K562 (cell line): ENCODE measurements around the gene CPT1B. TPM values are rescaled to one million over a fixed set of nuclear protein-coding genes. Genes with fewer than 3 reads are reported as not detected.

ENCODE experiments used
- ATAC-seq: fragments of 200-7000 bp; cut with Tn5 transposase; 3 replicates; pipeline ENCODE4 v1.9.1; 2020; ENCODE audit warnings: moderate library complexity
- BruUV-seq: library from RNA; stranded (reverse); fragments of 400-500 nt; replicated peaks from 2 replicates; lab custom pipeline; 2021; lab: Mats Ljungman, UMichigan
- CTCF ChIA-PET: fragments of 300-600 bp; formaldehyde crosslinking; extraction: SDS; loops from one replicate; lab custom pipeline; 2021; ENCODE audit warnings: low intra/inter-chr PET ratio; lab: Yijun Ruan, JAX
- POLR2A ChIA-PET: fragments of 300-600, 350-650 bp; sonication (Branson Sonifier 250); formaldehyde crosslinking; extraction: SDS; loops from one replicate; lab custom pipeline; 2021; ENCODE audit warnings: antibody characterized with exemption, inconsistent platforms; lab: Yijun Ruan, JAX
- DNase-seq, 4 experiments: peaks; one replicate each; pipeline versions ENCODE4 v3.0.0 to v3.0.0-alpha.2; 2011 to 2018; ENCODE audit warnings: low spot score in 3 of 4, mixed read lengths in 3 of 4; ENCODE audit errors: extremely low read depth in 1 of 4
- FAIRE-seq: peaks from 2 replicates; lab custom pipeline; 2011; peaks lifted over from hg19 to GRCh38; lab: Jason Lieb, UNC
- H2AFZ ChIP-seq: 2 replicates; pipeline ENCODE4 v1.6.0; 2011; ENCODE audit warnings: low read depth, low read length, control low read depth, inconsistent platforms
- H3K27ac ChIP-seq: fragments of 200-600 bp; 3 replicates; pipeline ENCODE4 v1.8.0; 2011; ENCODE audit warnings: low read depth, mild to moderate bottlenecking, control low read depth, inconsistent platforms, low read length, moderate library complexity, mixed read lengths; ENCODE audit errors: extremely low read depth
- H3K27me3 ChIP-seq, 2 experiments: fragments of 300-600 bp in 1 of 2; 2 replicates in 1 of 2; 3 replicates in 1 of 2; pipeline versions ENCODE4 v1.6.0 to v1.8.0; 2011; ENCODE audit warnings: inconsistent platforms in 2 of 2, low read length in 2 of 2, mild to moderate bottlenecking in 1 of 2, mixed read lengths in 1 of 2, moderate library complexity in 1 of 2; ENCODE audit not compliant: control insufficient read depth in 2 of 2, insufficient read depth in 2 of 2
- H3K36me3 ChIP-seq: fragments of 300-600 bp; 3 replicates; pipeline ENCODE4 v1.8.0; 2011; ENCODE audit warnings: mild to moderate bottlenecking, low read length, inconsistent platforms; ENCODE audit not compliant: control insufficient read depth, insufficient read depth
- H3K4me1 ChIP-seq, 2 experiments: fragments of 200-600 bp in 1 of 2; replicated peaks in 1 of 2; 2 replicates in 1 of 2; 3 replicates in 1 of 2; pipeline versions ENCODE4 v1.5.1 to v1.8.0; 2011; ENCODE audit warnings: inconsistent platforms in 2 of 2, low read length in 2 of 2, mild to moderate bottlenecking in 1 of 2, mixed read lengths in 1 of 2, moderate library complexity in 1 of 2; ENCODE audit not compliant: control insufficient read depth in 2 of 2, insufficient read depth in 2 of 2
- H3K4me2 ChIP-seq: 2 replicates; pipeline ENCODE4 v1.6.1; 2011; ENCODE audit warnings: low read length, control low read depth, inconsistent platforms, mixed read lengths; ENCODE audit not compliant: insufficient read depth
- H3K4me3 ChIP-seq: fragments of 200-600 bp; sonication (generic), shearing (Covaris generic); 2 replicates; pipeline ENCODE4 v1.5.1; 2016; ENCODE audit warnings: control low read depth, inconsistent platforms
- H3K79me2 ChIP-seq: fragments of 200-600 bp; 3 replicates; pipeline ENCODE4 v1.8.0; 2011; ENCODE audit warnings: low read length, inconsistent platforms; ENCODE audit not compliant: control insufficient read depth, insufficient read depth
- H3K9ac ChIP-seq, 2 experiments: 2 replicates each; pipeline versions ENCODE4 v1.6.0 to v1.6.1; 2011; ENCODE audit warnings: low read depth in 2 of 2, low read length in 2 of 2, control low read depth in 1 of 2, inconsistent platforms in 1 of 2, mild to moderate bottlenecking in 1 of 2, mixed read lengths in 1 of 2; ENCODE audit not compliant: insufficient read depth in 1 of 2
- H3K9me1 ChIP-seq: one replicate; pipeline ENCODE4 v1.6.0; 2011; ENCODE audit warnings: inconsistent platforms, mild to moderate bottlenecking, low read length, moderate library complexity; ENCODE audit not compliant: control insufficient read depth, insufficient read depth
- H3K9me3 ChIP-seq: replicated peaks from 2 replicates; pipeline ENCODE4 v1.5.1; 2011; ENCODE audit warnings: low read depth, low read length, inconsistent platforms; ENCODE audit not compliant: control insufficient read depth, insufficient read depth
- H4K20me1 ChIP-seq: replicated peaks from 2 replicates; pipeline ENCODE4 v1.6.1; 2011; ENCODE audit warnings: low read length, inconsistent platforms, mixed read lengths; ENCODE audit not compliant: control insufficient read depth, insufficient read depth
- CEBPB ChIP-seq: fragments of 450-650 bp; IDR thresholded peaks from 2 replicates; pipeline ENCODE4 v1.6.1; 2016; ENCODE audit warnings: missing genetic modification characterization, missing compliant biosample characterization
- NONO ChIP-seq, 2 experiments: fragments of 200-400 bp in 1 of 2; fragments of 450-650 bp in 1 of 2; formaldehyde crosslinking in 1 of 2; IDR thresholded peaks; 2 replicates each; pipeline ENCODE4 v1.6.1; 2017; ENCODE audit warnings: low read depth in 2 of 2, mild to moderate bottlenecking in 2 of 2, moderate library complexity in 2 of 2, low read length in 1 of 2
- POLR2G ChIP-seq: fragments of 200-400 bp; formaldehyde crosslinking; IDR thresholded peaks from 2 replicates; pipeline ENCODE4 v1.6.1; 2017; ENCODE audit warnings: low read depth, mild to moderate bottlenecking, antibody characterized with exemption, low read length, moderate library complexity
- PURB ChIP-seq: sonication (generic); formaldehyde crosslinking; IDR thresholded peaks from 2 replicates; pipeline ENCODE4 v1.9.0; 2021; ENCODE audit warnings: low read depth, mild to moderate bottlenecking, missing genetic modification reagents
- RBFOX2 ChIP-seq: fragments of 200-400 bp; formaldehyde crosslinking; IDR thresholded peaks from 2 replicates; pipeline ENCODE4 v1.6.1; 2017; ENCODE audit warnings: low read depth, mild to moderate bottlenecking, low read length, moderate library complexity
- YY1 ChIP-seq, 3 experiments: IDR thresholded peaks; 2 replicates each; pipeline ENCODE4 v1.6.1; 2011; ENCODE audit warnings: low read length in 2 of 3, mild to moderate bottlenecking in 2 of 3, moderate library complexity in 2 of 3, borderline replicate concordance in 1 of 3, control low read depth in 1 of 3, low read depth in 1 of 3; ENCODE audit not compliant: insufficient read depth in 3 of 3, insufficient replicate concordance in 2 of 3, control insufficient read depth in 1 of 3, insufficient read length in 1 of 3; ENCODE audit errors: extremely low read depth in 1 of 3
- WGBS: fragments of 100-300 bp; shearing (Covaris generic); methylation state at CpG from one replicate; pipeline ENCODE4 v1.1.6; 2016; ENCODE audit warnings: low coverage, mixed read lengths; ENCODE audit not compliant: insufficient coverage; ENCODE audit errors: missing lambda C conversion rate; 5-methylcytosine and 5-hydroxymethylcytosine counted together
- in situ Hi-C: fragments of 300-500 bp; cut with MboI; formaldehyde crosslinking; loops from 4 replicates; pipeline ENCODE4 v1.15.0; 2018; ENCODE audit warnings: inconsistent platforms, mixed read lengths
- intact Hi-C: fragments of 100-400 bp; cut with micrococcal nuclease; formaldehyde crosslinking; loops from 2 replicates; pipeline ENCODE4 v1.14.2; 2022
- polyA plus RNA-seq, 8 experiments: library from polyadenylated mRNA; depleted of rRNA in 4 of 8; stranded (reverse) in 5 of 8; unstranded in 3 of 8; fragments of >200 nt; fragmentation: Nextera tagmentation in 2 of 8; fragmentation: Illumina TruSeq in 1 of 8; extraction: Ambion mirVana in 2 of 8; extraction: Trizol in 1 of 8; gene quantifications; 2 replicates each; pipeline versions ENCODE4 v1.2.1 to v1.2.3, GENCODE V29; 2011 to 2014; ENCODE audit warnings: inconsistent platforms in 1 of 8, missing spikeins in 1 of 8
- total RNA-seq, 7 experiments: library from RNA; depleted of rRNA in 6 of 7; stranded (reverse); fragments of >200 nt in 6 of 7; fragmentation: Illumina TruSeq in 2 of 7; extraction: Trizol in 2 of 7; gene quantifications; 2 replicates each; pipeline versions ENCODE4 v1.2.1 to v1.2.3, GENCODE V29; 2011 to 2021; ENCODE audit warnings: low replicate concordance in 1 of 7
- TF ChIP-seq, protein P1 (sequence below): IDR thresholded peaks from 2 replicates; pipeline ENCODE4 v1.6.1; 2014; ENCODE audit warnings: antibody characterized with exemption
- TF ChIP-seq, protein P2 (sequence below): sonication (generic); formaldehyde crosslinking; IDR thresholded peaks from 2 replicates; pipeline ENCODE4 v1.8.1; 2023; ENCODE audit warnings: mild to moderate bottlenecking, missing genetic modification reagents

The CPT1B gene
- total and polyA plus RNA-seq, 9 of the 15 experiments (the other 6 are each of a cell fraction or from before 2014, with no cell fraction given), result 0.35 to 6.1 (median 2.6) TPM

DNA sequence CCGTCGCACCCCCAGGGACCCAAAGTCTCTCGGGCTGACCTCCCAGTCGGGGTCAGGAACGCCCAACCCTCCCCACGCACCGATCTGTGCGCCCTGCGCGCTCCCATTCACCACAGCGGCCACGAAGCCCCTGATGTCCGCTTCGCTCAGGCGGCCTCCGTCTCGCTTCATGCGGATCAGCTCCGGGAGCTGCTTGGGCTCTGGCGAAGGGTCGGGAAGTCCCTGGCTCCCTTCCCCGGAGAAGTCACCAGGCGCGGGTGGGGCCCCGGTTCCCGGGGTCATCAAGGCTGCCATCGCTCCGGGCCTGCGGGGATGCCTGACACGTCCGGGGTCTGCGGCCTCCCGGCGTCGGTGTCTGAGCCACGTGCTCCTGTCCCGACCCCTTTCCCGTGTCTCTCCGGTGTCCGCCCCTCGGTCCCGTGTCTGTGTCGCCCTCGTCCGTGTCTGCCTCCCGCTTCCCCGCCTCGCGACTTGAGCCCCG, 48.8 kb downstream of the CPT1B start:
- ChIA-PET POLR2A (interaction anchor here (0.5 to 2.3 kb wide), 2 partner anchors 10 to 236 kb away, joined by 3 to 8 read pairs; no protein-coding TSS in a partner anchor), CTCF (no interaction called here)
- TF ChIP-seq RBFOX2, result 0 out of 2 replicates have a peak, but pooled peaks have one; percentile 19
- no peak for TF ChIP-seq YY1 (IDR thresholded peaks at IDR 0.05; ENCODE audit: borderline replicate concordance in 1 of 3, control insufficient read depth in 1 of 3, extremely low read depth in 1 of 3, insufficient read depth in 3 of 3, insufficient read length in 1 of 3, insufficient replicate concordance in 2 of 3, low read depth in 1 of 3, low read length in 2 of 3)
- TF ChIP-seq PURB (CRISPR knock-in tag), result no peak
- TF ChIP-seq, protein P1, sequence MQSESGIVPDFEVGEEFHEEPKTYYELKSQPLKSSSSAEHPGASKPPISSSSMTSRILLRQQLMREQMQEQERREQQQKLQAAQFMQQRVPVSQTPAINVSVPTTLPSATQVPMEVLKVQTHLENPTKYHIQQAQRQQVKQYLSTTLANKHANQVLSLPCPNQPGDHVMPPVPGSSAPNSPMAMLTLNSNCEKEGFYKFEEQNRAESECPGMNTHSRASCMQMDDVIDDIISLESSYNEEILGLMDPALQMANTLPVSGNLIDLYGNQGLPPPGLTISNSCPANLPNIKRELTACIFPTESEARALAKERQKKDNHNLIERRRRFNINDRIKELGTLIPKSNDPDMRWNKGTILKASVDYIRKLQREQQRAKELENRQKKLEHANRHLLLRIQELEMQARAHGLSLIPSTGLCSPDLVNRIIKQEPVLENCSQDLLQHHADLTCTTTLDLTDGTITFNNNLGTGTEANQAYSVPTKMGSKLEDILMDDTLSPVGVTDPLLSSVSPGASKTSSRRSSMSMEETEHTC, result no peak
- TF ChIP-seq, protein P2, sequence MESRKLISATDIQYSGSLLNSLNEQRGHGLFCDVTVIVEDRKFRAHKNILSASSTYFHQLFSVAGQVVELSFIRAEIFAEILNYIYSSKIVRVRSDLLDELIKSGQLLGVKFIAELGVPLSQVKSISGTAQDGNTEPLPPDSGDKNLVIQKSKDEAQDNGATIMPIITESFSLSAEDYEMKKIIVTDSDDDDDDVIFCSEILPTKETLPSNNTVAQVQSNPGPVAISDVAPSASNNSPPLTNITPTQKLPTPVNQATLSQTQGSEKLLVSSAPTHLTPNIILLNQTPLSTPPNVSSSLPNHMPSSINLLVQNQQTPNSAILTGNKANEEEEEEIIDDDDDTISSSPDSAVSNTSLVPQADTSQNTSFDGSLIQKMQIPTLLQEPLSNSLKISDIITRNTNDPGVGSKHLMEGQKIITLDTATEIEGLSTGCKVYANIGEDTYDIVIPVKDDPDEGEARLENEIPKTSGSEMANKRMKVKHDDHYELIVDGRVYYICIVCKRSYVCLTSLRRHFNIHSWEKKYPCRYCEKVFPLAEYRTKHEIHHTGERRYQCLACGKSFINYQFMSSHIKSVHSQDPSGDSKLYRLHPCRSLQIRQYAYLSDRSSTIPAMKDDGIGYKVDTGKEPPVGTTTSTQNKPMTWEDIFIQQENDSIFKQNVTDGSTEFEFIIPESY (CRISPR knock-in tag), result peak; percentile 92
- no peak for TF ChIP-seq NONO (IDR thresholded peaks at IDR 0.05; ENCODE audit: low read depth in 2 of 2, low read length in 1 of 2)
- TF ChIP-seq POLR2G, result peak; percentile 61
- no peak for TF ChIP-seq CEBPB (tag)
- in situ Hi-C loops (no loop called here), intact Hi-C loops (loop anchor here (5.0 kb wide), 1 partner anchor 33 kb away; the partner anchor contains the start of gene SYCE3)
- no peak overlapping the region for H3K4me3 ChIP-seq
- no peak overlapping the region for H3K4me2 ChIP-seq
- no peak for DNase-seq
- no peak overlapping the region for H3K27ac ChIP-seq
- 0 out of 2 replicates have a peak, but pooled peaks cover 2% of the 10 kb centered on the region for H3K9me3 ChIP-seq
- H3K9ac ChIP-seq, result no peak overlapping the region
- no peak overlapping the region for H2AFZ ChIP-seq
- 99% methylated on average over 15 of the region's 50 CpGs for WGBS
- FAIRE-seq, result no peak
- H3K27me3 ChIP-seq, result no peaks in the 10 kb centered on the region
- peaks cover 17 to 66% of the 10 kb centered on the region in 2 experiments; a peak in 4 of 5 replicates for H3K4me1 ChIP-seq
- peaks cover 5% of the 10 kb centered on the region; the same call in 1 of the 2 replicates for H4K20me1 ChIP-seq
- no peaks in the 10 kb centered on the region for H3K9me1 ChIP-seq
- BruUV-seq, result no TSS peak
- ATAC-seq, result no peak
- H3K36me3 ChIP-seq, result peaks cover 4% of the 10 kb centered on the region; the same call in 1 of the 3 replicates
- peaks cover 23% of the 10 kb centered on the region for H3K79me2 ChIP-seq
